HG03521 (cell line): ENCODE measurements around the gene CMIP.
"Not testable (repeated sequence)": the region's sequence is repeated elsewhere in the genome, so short reads cannot be mapped to it uniquely, and the experiment has no call there.

Source experiments
- ATAC-seq: cut with Tn5 transposase; IDR thresholded peaks from one replicate; pipeline ENCODE4 v1.9.1; 2021; ENCODE audit warnings: mild to moderate bottlenecking, moderate library complexity; ENCODE audit not compliant: unreplicated experiment

CMIP gene

GRCh38 chr16:81514041-81514559, 69.5 kb downstream of the CMIP start:
- peak; percentile 59 for ATAC-seq

- ATAC-seq, result no peak
Measured at GRCh38 chr16:81514568-81515258, 70.1 kb downstream of the CMIP start.

DNA sequence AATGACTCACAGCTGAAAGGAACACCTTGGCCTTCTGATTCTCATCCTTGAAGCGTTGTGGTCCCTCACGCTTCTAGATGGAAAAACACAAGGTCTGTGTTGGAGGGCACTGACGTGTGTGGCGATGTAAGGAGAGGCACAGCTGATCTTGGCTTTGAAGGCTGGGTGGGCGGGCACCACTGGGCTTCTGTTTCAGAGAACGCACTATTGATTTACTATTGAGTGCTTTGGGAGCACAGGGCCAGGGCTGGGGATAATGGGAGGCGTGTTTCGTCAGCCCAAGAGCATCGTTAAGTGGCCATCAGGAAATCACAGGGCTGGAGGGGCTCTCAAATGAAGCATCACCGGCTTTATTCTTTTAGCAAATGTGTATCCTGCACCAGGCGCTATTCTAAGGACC, 70.7 kb downstream of the CMIP start:
- no peak for ATAC-seq

DNA sequence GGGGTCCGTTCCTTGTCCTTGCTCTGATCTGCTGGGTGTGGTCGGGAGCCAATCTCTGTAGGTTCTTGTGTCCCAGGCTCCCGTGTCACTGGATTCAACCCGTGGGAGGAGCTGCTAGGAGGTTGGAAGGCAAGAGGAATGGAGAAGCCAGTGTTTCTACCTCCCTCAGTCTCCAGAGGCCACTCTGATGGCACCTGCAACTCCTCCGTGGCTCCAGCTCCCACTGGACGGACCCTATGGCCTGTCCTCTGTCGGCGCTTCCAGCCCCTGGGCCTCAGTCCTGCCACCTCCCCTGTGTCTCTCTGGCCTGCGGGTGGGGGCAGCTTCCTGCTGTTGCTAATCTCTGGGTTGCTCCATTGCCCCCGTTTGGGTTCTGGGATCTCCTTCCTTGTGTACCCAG, 71.1 kb downstream of the CMIP start:
- ATAC-seq, result no peak

- no peak for ATAC-seq
Measured at GRCh38 chr16:81516478-81517149, 72.0 kb downstream of the CMIP start.

DNA sequence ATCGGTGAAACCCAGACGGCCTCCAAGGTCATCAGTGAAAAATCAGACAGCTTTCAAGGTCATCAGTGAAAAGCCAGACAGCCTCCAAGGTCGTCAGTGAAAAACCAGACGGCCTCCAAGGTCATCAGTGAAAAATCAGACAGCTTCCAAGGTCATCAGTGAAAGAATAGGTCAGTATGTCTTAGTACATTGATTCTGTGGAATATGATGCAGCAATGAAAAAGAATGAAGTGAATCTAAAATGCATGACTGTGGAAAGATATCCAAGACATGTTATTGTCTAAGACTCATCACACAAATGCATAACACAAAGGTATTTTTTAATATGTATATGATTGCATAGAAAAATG, 72.5 kb downstream of the CMIP start:
- ATAC-seq, result no peak

DNA sequence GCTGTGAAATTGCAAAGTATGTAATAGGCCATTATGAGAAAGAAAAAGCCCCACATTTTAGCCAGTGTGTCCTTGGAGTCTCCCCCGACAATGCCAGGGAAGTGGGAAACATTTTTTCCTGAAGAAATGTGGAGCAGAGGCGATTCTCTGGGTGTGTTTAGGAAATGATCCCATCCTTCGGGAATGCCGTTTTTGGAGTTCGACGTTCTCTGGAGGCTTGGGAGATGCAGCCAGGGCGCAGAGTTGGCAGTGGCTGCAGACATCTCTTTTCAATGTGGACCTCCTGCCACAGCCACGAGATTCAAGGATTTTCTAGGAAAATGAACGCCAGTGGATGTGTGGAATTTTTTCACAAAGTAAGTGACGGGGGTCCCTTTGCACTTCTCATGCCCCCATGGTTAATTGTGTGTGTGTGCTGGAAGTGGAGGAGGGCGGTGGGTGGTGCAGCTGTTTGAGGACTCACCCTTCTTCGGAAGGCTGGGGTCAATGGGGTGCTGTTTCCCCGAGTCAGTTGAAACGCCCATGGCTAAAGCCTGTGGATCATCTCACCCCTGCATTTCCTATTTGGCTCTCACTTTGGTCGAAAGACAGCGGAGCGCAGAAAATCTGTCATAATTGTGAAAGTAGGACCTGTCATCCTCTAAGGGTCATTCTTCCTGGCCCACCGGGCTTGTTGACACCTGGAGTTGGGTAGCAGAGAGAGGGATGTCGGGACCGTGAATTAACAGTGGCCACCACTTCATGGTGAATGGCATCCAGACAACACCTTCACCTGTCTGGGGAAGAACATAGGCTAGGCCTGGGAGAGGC, 73.2 kb downstream of the CMIP start:
- ATAC-seq, result no peak

DNA sequence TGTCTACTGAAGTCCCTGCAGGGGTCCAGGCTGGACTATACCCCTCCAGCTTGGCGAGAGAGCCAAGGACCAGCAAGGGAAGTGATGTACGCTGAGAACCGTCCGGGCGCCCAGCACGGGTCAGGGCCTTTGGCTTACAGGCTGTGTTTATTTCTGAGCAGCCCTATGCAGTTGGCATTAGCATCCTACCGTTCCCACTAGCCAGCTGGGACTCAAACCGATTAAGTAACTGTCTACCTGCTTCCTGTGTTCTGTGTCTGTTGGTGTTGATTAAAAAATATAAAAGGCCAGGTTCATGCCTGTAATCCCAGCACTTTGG, 73.8 kb downstream of the CMIP start:
- no peak for ATAC-seq

DNA sequence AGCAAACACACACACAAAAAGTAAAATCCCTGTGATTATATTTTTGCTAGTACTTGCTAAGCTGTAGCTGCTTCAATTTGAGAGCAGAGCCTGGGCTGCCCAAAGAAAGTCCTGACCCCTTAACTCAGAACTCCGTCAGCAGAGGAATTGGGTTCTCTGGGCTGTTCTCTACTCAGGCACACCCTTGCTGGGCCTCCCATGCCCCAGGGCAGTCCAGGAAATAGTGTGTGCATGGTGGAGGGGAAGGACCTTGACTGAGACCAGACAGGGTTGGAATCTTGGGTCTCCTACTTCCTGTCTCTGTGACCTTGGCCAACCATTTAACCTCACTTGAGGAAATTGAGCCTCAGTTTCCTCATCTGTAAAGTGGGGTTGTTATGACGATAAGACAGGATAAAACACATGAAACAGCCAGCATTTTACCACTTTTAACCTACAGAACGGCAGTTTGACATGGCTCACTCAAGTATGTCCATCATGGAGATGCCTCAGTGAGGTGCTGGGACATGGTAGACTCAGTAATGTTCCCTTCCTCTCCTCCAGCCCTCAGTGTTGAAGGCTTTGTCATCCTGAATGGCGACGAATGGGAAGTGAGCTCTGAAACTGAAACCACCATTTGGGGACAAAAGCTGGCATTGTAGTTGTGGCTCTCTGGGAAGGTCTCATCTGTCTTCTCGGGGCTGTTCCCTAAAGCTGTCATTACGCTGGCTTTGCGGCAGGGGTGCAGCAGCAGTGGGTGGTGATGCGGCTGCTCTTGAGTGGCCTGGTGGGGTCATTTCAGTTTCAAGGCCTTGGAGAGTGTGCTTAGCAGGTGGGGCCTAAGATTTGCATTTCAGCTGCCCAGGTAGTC, 74.9 kb downstream of the CMIP start:
- ATAC-seq, result peak; percentile 45

- no peak for ATAC-seq
Measured at GRCh38 chr16:81520151-81520470, 75.5 kb downstream of the CMIP start.

DNA sequence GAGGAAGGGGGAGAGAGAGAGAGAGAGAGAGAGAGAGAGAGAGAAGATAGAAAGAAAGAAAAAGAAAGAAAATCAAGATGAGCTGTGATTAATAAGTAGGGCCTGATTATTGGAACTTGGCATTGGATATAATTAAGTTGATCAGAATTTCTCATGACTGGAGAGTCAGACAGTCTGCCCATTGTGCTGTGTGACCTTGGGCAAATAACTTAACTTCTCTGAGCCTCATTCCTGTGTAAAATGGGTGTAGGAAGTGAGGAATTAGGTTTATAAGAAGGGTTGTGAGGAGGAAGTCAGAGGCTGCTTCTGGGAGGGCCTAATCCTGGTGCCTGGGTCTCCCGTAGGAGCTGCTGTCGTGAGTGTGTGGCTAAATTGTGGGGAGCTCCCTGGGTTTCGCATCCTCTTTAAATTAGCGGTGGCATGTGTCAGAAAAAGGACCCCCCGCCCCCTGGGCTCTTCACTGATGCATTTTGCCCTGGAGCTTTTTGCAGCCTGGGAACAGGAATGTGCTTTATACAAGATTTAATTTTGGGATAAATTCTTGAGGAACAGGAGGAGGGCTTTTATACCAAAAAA, 76.0 kb downstream of the CMIP start:
- ATAC-seq, result no peak

DNA sequence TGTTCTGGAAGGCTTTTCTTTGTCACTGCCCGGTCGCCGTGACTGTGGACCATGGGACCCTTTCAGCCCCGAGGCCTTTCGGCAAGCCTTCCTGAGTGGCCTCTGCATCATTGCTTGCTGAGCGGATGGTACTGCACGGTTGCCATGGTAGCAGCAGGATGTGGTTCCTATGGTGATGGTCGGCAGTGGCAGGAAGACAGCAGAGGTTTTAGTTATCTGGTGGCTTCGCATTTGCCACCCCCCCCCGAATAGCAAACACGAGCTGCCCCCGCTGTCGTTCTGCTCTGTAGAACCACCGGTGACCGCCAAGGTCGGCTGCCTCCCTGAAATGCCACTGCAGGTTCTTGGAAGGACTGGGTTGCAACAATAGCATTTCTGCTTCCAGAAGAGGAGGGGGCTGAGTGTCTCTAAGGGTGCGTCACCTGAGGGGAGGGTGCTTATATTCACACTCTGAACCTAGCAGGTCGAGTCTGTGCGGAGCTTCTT, 76.6 kb downstream of the CMIP start:
- ATAC-seq, result no peak

GRCh38 chr16:81522108-81522701, 77.6 kb downstream of the CMIP start:
- no peak for ATAC-seq

GRCh38 chr16:81522851-81523250, 78.2 kb downstream of the CMIP start:
- ATAC-seq, result not testable (repeated sequence)

DNA sequence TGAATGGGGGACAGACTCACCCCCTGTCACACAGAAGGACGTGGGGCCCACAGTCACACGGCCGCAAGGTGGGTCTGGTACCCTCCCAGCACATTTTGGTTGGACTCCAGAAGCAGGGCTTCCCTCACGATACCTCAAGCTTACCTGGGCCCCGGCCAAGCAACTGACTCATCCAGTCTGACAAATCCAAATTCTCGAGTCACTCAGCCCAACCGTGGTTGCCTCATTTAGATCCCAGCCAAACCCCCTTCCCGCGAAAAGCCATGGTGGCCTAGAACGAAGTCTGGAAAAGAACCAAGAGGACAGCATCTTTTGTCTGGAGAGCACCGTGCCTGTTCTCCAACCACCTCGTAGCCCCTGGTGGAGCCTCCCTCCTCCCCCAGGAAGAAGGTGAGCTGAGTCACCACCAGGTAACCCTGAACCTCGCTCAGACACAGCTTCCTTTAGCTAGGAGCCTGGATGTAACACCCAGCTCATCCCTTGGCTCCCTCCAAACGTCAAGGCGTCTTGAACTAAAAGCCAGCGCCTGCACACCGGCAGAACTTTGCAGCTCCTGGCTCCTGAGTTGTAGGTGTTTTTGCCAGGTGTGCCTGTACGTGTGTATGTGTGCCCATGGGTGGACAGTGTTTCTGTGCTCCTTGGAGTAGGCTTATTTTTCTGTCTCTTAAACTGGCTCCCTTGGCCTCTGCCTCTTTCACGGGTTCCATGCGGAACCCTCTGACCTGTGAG, 78.9 kb downstream of the CMIP start:
- no peak for ATAC-seq

DNA sequence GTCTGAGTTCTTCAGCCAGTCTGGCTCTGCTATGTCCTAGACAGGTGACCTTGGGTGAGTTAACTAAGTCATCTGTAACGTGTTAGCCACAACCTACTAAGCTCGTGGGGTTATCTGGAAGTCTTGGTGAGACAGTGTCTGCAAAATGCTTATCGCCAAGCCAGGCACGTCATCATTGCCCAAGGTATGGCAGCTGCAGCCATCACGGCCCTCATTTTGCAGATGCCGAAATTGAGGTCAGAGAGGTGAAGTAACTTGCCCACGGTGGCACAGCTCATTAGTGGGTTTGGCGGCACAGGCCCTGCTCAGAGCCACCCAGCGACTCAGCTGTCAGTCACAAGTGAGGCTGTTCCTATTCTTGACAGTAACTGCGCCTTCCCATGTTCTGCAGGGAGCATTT, 79.8 kb downstream of the CMIP start:
- ATAC-seq, result no peak

DNA sequence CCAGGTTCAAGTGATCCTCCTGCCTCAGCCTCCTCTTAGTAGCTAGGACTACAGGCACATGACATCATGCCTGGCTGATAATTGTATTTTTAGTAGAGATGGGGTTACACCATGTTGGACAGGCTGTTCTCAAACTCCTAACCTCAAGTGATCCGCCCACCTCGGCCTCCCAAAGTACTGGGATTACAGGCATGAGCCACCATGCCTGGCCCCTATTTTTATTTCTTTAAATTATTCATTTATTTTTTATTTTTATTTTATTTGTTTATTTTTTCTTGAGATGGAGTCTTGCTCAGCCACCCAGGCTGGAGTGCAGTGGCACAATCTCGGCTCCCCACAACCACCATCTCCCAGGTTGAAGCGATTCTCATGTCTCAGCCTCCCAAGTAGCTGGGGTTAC, 80.3 kb downstream of the CMIP start:
- ATAC-seq, result not testable (repeated sequence)

GRCh38 chr16:81526199-81526598, 81.6 kb downstream of the CMIP start:
- no peak for ATAC-seq

DNA sequence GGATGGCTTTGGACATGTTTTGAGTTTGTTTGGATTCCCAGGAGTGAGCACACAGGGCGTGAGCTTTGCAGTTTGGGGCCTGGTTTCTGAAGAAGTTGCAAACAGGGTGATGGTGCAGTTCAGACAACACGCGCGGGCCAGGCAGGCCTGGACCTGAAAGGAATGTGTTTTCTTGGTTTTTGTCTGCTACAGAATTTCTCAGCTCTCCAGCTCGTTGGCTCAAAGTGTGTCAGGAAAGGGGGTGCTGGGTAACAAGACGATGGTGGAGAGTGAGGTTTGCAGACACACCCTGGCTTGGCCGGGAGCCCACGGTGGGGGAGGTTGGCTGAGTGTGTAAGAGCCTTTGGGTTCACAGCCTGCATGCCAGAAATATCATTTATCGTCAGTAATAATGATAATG, 82.3 kb downstream of the CMIP start:
- no peak for ATAC-seq
